GM21360 (cell line): Measurements from ENCODE around the gene HMX2.

ENCODE experiments used
- ATAC-seq: cut with Tn5 transposase; IDR thresholded peaks from one replicate; pipeline ENCODE4 v1.9.1; 2021; ENCODE audit warnings: mild to moderate bottlenecking, moderate library complexity; ENCODE audit not compliant: unreplicated experiment

HMX2 gene

DNA sequence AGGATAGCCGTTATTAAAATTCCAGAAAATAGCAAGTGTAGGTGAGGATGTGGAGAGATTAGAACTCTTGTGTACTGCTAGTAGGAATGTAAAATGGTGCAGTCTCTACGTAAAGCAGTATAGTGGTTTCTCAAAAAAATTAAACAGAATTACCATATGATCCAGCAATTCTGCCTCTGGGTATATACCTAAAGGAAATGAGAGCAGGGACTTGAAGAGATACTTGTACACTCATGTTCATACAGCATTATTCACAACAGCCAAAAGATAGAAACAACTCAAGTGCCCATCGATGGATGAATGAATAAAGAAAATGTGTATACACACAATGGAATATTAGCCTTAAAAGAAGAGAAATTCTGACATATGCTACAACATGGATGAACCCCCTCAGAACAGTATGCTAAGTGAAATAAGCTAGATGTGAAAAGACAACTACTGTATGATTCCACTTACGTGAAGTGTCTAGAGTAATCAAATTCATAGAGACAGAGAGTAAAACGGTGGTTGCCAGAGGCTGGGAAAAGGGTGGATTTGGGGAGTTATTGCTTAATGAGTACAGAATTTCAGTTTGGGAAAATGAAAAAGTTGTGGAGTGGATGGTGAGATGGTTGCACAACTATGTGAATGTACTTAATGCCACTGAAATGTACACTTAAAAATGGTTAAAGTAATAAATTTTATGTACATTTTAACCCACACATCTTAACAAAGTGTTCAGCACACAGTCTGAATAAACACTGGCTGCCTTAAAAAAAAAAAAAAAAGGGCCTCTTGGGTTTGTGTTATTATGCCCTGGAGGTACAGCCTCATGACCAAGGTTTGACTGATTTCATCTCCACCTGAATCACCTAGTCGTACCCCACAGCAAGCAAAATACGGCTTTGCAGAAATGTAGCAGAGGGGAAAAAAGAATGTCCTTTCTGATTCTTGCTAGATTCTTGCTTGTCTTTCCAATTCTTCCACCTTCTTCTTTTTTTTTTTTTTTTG lies 32.5 kb downstream of the HMX2 start:
- no peak for ATAC-seq

DNA sequence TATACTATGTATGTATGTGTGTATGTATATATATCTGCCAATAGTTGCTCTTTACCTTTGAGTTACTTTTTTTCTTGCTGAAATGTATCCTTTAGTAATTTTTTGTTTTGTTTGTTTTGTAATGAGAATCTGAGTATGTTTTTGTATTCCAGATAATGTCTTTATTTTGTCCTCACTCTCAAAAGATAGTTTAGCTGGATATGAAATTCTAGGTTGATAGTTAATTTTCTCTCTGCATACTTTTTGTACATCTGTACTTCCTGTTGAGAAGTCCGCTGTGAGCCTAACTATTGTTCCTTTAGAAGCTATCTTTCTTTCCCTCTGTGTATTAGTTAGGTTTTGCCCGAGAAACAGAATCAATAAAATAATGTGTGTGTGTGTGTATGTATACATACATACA lies 35.8 kb downstream of the HMX2 start:
- ATAC-seq = no peak

DNA sequence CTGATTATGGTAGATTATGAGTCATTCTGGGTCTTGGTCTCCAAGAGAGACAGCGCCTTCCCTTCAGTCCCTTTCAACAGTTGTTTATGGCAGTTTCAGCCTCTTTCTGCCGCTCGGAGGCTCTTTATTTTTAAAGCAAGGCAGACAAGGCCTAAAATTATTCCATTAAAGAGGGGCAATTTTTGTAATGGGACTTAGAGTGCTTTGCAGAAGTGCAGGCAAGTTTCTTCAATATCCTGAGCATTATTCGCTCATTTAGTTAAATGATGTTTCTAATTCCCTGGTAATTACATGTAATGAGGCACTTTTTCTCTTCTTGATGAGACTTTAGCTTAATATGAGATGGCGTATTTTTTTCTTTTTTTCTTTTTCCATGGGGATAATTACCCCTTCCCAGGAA lies 39.8 kb downstream of the HMX2 start:
- no peak for ATAC-seq

DNA sequence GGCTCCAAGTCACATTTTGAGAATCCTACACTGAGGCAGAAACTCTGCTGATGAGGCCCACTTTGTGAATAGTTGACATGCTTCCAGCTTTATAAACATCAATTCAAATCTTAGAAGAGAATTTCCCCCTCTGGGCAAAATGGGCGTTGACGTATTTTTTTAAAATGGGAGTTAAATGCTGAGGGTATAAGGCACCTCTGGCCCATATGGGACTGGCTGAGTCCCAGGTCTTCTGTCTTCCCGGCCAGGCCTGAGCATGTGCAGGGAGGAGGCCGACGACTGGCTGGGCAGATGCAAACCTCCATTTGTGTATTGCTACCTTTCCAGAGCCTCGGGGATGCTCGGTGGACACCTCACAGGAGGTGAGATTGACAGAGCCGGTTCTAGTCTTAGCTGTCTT lies 44.0 kb downstream of the HMX2 start:
- ATAC-seq = no peak

DNA sequence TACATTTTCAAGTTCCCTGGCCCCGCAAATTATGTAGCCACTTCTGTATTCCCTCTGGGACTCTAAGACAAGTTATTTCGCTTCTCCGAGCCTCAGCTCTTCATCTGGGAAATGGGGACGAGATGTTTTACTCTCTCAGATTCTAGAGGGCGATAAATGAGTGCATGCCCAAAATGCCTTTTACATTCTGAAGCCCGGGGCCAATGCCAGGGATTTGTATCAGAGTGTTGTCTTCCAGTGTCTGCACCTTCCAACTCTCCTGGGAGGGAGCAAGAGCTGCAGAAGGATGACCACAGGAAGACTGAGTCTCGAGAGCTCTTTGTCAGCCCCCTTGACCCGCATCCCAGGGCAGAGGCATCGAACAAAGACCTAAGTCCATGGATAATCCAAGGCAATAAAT lies 46.1 kb downstream of the HMX2 start:
- no peak for ATAC-seq
